HG02571 (cell line): Measurements from ENCODE around the gene SDK2.

Source experiments
- ATAC-seq: cut with Tn5 transposase; IDR thresholded peaks from one replicate; pipeline ENCODE4 v1.9.1; 2021; ENCODE audit warnings: mild to moderate bottlenecking, moderate library complexity; ENCODE audit not compliant: unreplicated experiment

The SDK2 gene

GRCh38 chr17:73397856-73398540 is 246.2 kb downstream of the SDK2 start:
- ATAC-seq, result no peak

GRCh38 chr17:73397278-73397826 is 246.9 kb downstream of the SDK2 start:
- no peak for ATAC-seq

- no peak for ATAC-seq
Observed at GRCh38 chr17:73396431-73397277, 247.6 kb downstream of the SDK2 start.

GRCh38 chr17:73394512-73395450 is 249.5 kb downstream of the SDK2 start:
- ATAC-seq, result no peak

- no peak for ATAC-seq
Observed at GRCh38 chr17:73393962-73394361, 250.3 kb downstream of the SDK2 start.

GRCh38 chr17:73393381-73393780 is 250.9 kb downstream of the SDK2 start:
- ATAC-seq, result no peak

- ATAC-seq, result no peak
Observed at GRCh38 chr17:73391331-73392265, 252.6 kb downstream of the SDK2 start.

- no peak for ATAC-seq
Observed at GRCh38 chr17:73390851-73391250, 253.4 kb downstream of the SDK2 start.

- no peak for ATAC-seq
Observed at GRCh38 chr17:73390221-73390620, 254.0 kb downstream of the SDK2 start.

- ATAC-seq, result no peak
Observed at GRCh38 chr17:73389411-73389810, 254.8 kb downstream of the SDK2 start.

GRCh38 chr17:73388578-73388905 is 255.7 kb downstream of the SDK2 start:
- ATAC-seq, result no peak

- no peak for ATAC-seq
Observed at GRCh38 chr17:73387746-73388577, 256.3 kb downstream of the SDK2 start.

GRCh38 chr17:73386561-73386960 is 257.7 kb downstream of the SDK2 start:
- no peak for ATAC-seq

GRCh38 chr17:73384926-73385325 is 259.3 kb downstream of the SDK2 start:
- ATAC-seq, result no peak

- no peak for ATAC-seq
Observed at GRCh38 chr17:73380439-73381106, 263.7 kb downstream of the SDK2 start.

- no peak for ATAC-seq
Observed at GRCh38 chr17:73379826-73380225, 264.4 kb downstream of the SDK2 start.

- ATAC-seq, result no peak
Observed at GRCh38 chr17:73378974-73379470, 265.2 kb downstream of the SDK2 start.

GRCh38 chr17:73376636-73377035 is 267.6 kb downstream of the SDK2 start:
- ATAC-seq, result no peak
